ENCODE data around the gene MCHR2.

The MCHR2 gene

DNA sequence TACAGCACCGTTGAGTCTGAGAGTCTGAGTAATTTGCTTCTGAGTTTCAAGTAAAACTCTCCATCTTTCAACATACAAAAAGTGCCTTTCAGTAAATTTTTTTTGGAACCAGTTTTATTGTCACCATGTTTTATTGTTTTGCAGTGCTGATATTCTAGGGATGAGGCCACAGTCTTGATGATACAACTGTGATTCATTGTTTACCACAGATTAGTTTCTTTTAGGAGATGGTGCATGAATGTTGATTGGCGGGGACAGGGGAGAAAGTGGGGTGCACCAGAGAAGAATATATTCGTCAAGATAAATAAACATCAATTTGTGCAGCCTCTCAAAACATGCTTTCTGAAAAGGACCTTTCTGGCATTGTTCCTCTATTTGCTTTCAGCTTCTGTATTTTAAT lies 109.0 kb downstream of the MCHR2 start:
- Histone ChIP-seq H3K36me3 (ENCODE audit: insufficient read depth, low read length) (no peaks in the 10 kb centered on the region), H3K4me3 (no peak overlapping the region), H3K9ac (ENCODE audit: insufficient read length) (no peak overlapping the region), H3K27ac (no peak overlapping the region), H3K9me3 (ENCODE audit: low read depth, low read length) (no peaks in the 10 kb centered on the region)
- DNase-seq (ENCODE audit: low read depth, low spot score) = no peak
- no peak for TF ChIP-seq EZH2 (IDR thresholded peaks at IDR 0.05)
- no peak for TF ChIP-seq POLR2AphosphoS5 (IDR thresholded peaks at IDR 0.05; ENCODE audit: borderline replicate concordance, low read depth, low read length)
- TF ChIP-seq FOXP2 (optimal IDR thresholded peaks at IDR 0.05; ENCODE audit: control extremely low read depth, extremely low read length, insufficient read depth) = no peak

DNA sequence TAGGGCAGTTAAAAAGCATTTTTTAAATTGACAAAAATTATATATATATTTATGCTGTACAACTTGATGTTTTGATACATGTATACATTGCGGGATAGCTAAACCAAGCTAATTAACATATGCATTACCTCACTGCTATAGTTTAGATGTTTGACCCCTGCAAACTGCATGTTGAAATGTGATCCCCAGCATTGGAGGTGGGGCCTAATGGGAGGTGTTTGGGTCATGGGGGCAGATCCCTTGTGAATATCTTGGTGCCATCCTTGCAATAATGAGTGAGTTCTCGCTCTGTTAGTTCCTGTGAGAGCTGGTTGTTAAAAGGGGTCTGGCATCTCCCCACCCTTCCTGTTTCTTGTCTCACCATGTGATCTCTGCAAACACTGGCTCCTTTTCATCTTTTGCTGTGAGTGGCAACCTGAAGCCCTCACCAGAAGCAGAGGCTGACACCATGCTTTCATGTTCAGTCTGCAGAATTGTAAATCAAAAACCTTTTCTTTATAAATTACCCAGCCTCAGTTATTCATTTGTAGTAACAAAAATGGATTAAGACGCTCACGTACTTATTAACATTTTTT lies 111.8 kb downstream of the MCHR2 start:
- Histone ChIP-seq H3K9me3 (ENCODE audit: low read depth, low read length) (no peaks in the 10 kb centered on the region), H3K36me3 (ENCODE audit: insufficient read depth, low read length) (no peaks in the 10 kb centered on the region), H3K9ac (ENCODE audit: insufficient read length) (no peak overlapping the region), H3K4me3 (no peak overlapping the region), H3K27ac (no peak overlapping the region)
- TF ChIP-seq EZH2 (IDR thresholded peaks at IDR 0.05) = no peak
- no peak for TF ChIP-seq POLR2AphosphoS5 (IDR thresholded peaks at IDR 0.05; ENCODE audit: borderline replicate concordance, low read depth, low read length)
- TF ChIP-seq FOXP2 (optimal IDR thresholded peaks at IDR 0.05; ENCODE audit: control extremely low read depth, extremely low read length, insufficient read depth) = no peak
- DNase-seq (ENCODE audit: low read depth, low spot score) = no peak

DNA sequence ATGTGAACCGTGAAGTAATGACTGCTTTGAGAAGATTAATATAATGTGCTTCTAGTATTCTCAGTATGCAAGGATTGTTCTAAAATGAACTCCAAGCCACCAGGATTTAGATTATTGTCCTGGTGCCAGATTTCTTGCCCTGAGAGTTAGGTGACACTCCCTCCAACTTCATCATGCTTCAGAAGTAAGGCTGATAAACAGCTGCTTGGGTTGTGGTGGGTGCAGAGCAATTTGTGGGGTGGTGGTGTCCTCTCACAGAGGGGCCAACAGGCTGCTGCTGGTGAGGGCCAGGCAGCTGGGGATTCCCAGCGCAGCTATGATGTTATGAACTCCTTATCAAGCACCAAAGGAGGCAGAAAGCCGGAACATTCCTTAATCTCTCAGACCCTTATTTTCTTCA lies 114.6 kb downstream of the MCHR2 start:
- no peak overlapping the region for H3K4me3 ChIP-seq
- no peak overlapping the region for H3K27ac ChIP-seq
- no peaks in the 10 kb centered on the region for H3K9me3 ChIP-seq (ENCODE audit: low read depth, low read length)
- H3K9ac ChIP-seq (ENCODE audit: insufficient read length) = no peak overlapping the region
- TF ChIP-seq EZH2 (IDR thresholded peaks at IDR 0.05) (no peak), FOXP2 (optimal IDR thresholded peaks at IDR 0.05; ENCODE audit: control extremely low read depth, extremely low read length, insufficient read depth) (no peak), POLR2AphosphoS5 (IDR thresholded peaks at IDR 0.05; ENCODE audit: borderline replicate concordance, low read depth, low read length) (no peak)
- H3K36me3 ChIP-seq (ENCODE audit: insufficient read depth, low read length) = no peaks in the 10 kb centered on the region
- DNase-seq (ENCODE audit: low read depth, low spot score) = no peak

DNA sequence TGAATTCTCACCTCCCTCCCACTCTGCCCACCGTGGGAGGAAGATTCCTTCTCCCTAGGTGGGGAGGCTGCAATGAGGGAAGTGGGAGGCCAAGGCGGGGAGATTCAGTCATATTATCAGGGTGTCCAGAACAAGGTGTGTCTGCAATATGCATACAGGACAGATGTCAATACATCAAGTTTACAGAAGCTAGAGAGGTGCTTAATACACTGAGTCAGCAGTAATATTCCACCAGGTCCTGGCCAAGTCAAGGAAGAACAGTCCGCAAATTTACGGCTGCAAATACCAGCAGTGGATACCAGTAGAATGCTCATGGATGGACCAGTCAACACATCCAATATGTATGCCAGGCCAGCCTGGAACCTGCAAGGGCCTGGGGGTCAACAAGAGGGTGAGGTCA lies 119.0 kb downstream of the MCHR2 start:
- no peaks in the 10 kb centered on the region for H3K9me3 ChIP-seq (ENCODE audit: low read depth, low read length)
- TF ChIP-seq POLR2AphosphoS5 (IDR thresholded peaks at IDR 0.05; ENCODE audit: borderline replicate concordance, low read depth, low read length) (no peak), FOXP2 (optimal IDR thresholded peaks at IDR 0.05; ENCODE audit: control extremely low read depth, extremely low read length, insufficient read depth) (no peak), EZH2 (IDR thresholded peaks at IDR 0.05) (no peak)
- H3K27ac ChIP-seq = no peak overlapping the region
- DNase-seq (ENCODE audit: low read depth, low spot score) = no peak
- H3K4me3 ChIP-seq = no peak overlapping the region
- H3K36me3 ChIP-seq (ENCODE audit: insufficient read depth, low read length) = no peaks in the 10 kb centered on the region
- H3K9ac ChIP-seq (ENCODE audit: insufficient read length) = no peak overlapping the region

DNA sequence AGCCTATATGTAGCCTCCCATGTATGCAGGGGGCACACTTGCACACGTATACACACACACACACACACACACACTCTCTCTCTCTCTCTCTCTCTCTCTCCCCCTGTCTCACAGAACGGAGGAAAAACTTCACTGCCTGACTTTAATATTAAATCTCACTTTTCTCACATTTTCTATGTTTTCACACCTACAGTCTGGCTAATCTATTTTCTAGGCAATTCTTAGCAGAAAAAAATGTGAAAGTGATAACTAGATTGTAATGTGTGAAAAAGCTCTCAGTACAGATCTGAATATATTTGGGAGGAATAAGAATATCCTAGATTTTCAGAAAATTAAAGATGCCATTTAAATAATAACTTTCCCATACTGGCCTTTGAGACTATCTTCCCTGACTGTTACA lies 120.9 kb downstream of the MCHR2 start:
- TF ChIP-seq POLR2AphosphoS5 (IDR thresholded peaks at IDR 0.05; ENCODE audit: borderline replicate concordance, low read depth, low read length) (no peak), FOXP2 (optimal IDR thresholded peaks at IDR 0.05; ENCODE audit: control extremely low read depth, extremely low read length, insufficient read depth) (no peak), EZH2 (IDR thresholded peaks at IDR 0.05) (no peak)
- H3K4me3 ChIP-seq = no peak overlapping the region
- H3K36me3 ChIP-seq (ENCODE audit: insufficient read depth, low read length) = no peaks in the 10 kb centered on the region
- H3K27ac ChIP-seq = no peak overlapping the region
- DNase-seq (ENCODE audit: low read depth, low spot score) = no peak
- H3K9ac ChIP-seq (ENCODE audit: insufficient read length) = no peak overlapping the region
- H3K9me3 ChIP-seq (ENCODE audit: low read depth, low read length) = no peaks in the 10 kb centered on the region

DNA sequence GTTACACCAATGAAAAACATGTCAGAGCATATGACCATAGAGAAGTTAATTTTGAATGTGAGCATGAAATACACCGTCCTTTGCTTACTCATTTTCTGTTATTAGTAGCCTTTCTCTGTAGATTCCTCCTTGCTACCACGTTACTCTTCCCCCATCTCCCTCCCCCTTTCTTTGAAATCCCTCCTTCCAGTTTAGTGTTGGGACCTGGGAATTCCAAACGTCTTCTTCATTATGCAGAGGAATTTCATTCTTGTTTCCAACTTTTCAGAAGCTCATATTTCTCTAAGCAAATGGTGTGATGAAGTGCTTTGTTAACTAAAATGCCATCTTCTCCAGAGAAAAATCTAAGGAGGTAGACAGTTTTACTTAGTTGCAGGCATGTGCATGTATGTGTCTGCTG lies 122.4 kb downstream of the MCHR2 start:
- no peak for DNase-seq (ENCODE audit: low read depth, low spot score)
- TF ChIP-seq FOXP2 (optimal IDR thresholded peaks at IDR 0.05; ENCODE audit: control extremely low read depth, extremely low read length, insufficient read depth) (no peak), EZH2 (IDR thresholded peaks at IDR 0.05) (no peak)
- Histone ChIP-seq H3K4me3 (no peak overlapping the region), H3K9me3 (ENCODE audit: low read depth, low read length) (no peaks in the 10 kb centered on the region), H3K36me3 (ENCODE audit: insufficient read depth, low read length) (no peaks in the 10 kb centered on the region), H3K27ac (no peak overlapping the region), H3K9ac (ENCODE audit: insufficient read length) (no peak overlapping the region)

Measured in SK-N-MC (cell line).